Transverse colon (tissue), 4 donors: Measurements from ENCODE around the gene CCNF.

ENCODE experiments used
- EP300 ChIP-seq: sonication (generic); formaldehyde crosslinking; IDR thresholded peaks from one replicate; pipeline ENCODE4 v1.6.1; 2017; ENCODE audit warnings: antibody characterized with exemption, low read depth
- POLR2AphosphoS5 ChIP-seq, 3 donors: sonication (generic); formaldehyde crosslinking; IDR thresholded peaks; one replicate each; pipeline ENCODE4 v1.6.1; 2016; ENCODE audit warnings: antibody characterized with exemption in 3 of 3
- TF ChIP-seq, protein P1 (sequence below), 5 experiments: fragments of 200-600 bp in 3 of 5; fragments of 450-650 bp in 2 of 5; sonication (generic) in 3 of 5; IDR thresholded peaks; 1 replicate in 2 of 5; 2 replicates in 3 of 5; pipeline ENCODE4 v1.5.1; 2016 to 2017; ENCODE audit warnings: antibody characterized with exemption in 5 of 5, inconsistent platforms in 3 of 5, mild to moderate bottlenecking in 2 of 5, moderate library complexity in 1 of 5

DNA sequence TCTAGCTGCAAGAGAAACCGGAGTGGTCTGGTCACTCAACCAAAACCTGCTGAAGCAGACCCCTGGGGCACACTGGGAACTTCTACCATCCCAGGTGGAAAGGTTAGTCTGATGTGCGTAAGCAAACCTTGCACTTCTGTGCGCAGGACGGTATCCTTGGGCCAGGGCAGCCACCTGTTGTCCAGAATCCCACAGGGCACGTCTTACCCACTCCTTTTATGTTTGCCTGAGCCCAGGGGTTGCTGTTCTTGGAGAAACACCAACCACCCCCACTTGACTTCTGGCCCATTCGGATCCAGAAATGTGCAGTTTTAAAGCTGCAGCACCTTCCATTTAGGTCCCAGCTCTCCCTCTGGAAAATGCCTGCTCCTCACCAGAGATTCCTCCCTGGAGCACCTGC is 64.4 kb downstream of the CCNF start:
- TF ChIP-seq, protein P1, sequence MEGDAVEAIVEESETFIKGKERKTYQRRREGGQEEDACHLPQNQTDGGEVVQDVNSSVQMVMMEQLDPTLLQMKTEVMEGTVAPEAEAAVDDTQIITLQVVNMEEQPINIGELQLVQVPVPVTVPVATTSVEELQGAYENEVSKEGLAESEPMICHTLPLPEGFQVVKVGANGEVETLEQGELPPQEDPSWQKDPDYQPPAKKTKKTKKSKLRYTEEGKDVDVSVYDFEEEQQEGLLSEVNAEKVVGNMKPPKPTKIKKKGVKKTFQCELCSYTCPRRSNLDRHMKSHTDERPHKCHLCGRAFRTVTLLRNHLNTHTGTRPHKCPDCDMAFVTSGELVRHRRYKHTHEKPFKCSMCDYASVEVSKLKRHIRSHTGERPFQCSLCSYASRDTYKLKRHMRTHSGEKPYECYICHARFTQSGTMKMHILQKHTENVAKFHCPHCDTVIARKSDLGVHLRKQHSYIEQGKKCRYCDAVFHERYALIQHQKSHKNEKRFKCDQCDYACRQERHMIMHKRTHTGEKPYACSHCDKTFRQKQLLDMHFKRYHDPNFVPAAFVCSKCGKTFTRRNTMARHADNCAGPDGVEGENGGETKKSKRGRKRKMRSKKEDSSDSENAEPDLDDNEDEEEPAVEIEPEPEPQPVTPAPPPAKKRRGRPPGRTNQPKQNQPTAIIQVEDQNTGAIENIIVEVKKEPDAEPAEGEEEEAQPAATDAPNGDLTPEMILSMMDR (IDR thresholded peaks at IDR 0.05), result no peak
- TF ChIP-seq POLR2AphosphoS5 (IDR thresholded peaks at IDR 0.05), result no peak
- no peak for TF ChIP-seq EP300
